CD4-positive, alpha-beta T cell (primary cell): Measurements from ENCODE around the gene ARL15. TPM values are rescaled to one million over a fixed set of nuclear protein-coding genes. Genes with fewer than 3 reads are reported as not detected.
"Not testable (repeated sequence)": the region's sequence is repeated elsewhere in the genome, so short reads cannot be mapped to it uniquely, and the experiment has no call there.

Experiments
- ATAC-seq: fragments of 200-7000 bp; cut with Tn5 transposase; one replicate; pipeline ENCODE4 v1.10.0; 2022; ENCODE audit warnings: mild to moderate bottlenecking; ENCODE audit not compliant: poor library complexity
- CTCF ChIA-PET: fragments of 350-600 bp; sonication (Branson Sonifier 250); formaldehyde crosslinking; loops from one replicate; lab custom pipeline; 2021; ENCODE audit warnings: antibody characterized with exemption, inconsistent platforms; lab: Charles Lee
- POLR2A ChIA-PET: fragments of 350-600 bp; sonication (Branson Sonifier 250); formaldehyde crosslinking; loops from one replicate; lab custom pipeline; 2021; ENCODE audit warnings: antibody characterized with exemption, inconsistent platforms; lab: Charles Lee
- DNase-seq, 14 experiments: peaks; one replicate each; pipeline ENCODE4 v3.0.0-alpha.2; 2013 to 2020; ENCODE audit warnings: mixed read lengths in 2 of 14
- H3K27ac ChIP-seq, 2 donors: one replicate each; pipeline versions ENCODE4 v1.5.1 to v1.7.0; 2013; ENCODE audit warnings: low read length in 2 of 2, low read depth in 1 of 2, mild to moderate bottlenecking in 1 of 2
- H3K27me3 ChIP-seq, 2 experiments: 1 replicate in 1 of 2; 2 replicates in 1 of 2; pipeline versions ENCODE4 v1.6.1 to v1.7.0; 2013; ENCODE audit warnings: low read length in 2 of 2, control low read depth in 1 of 2, mild to moderate bottlenecking in 1 of 2, moderate library complexity in 1 of 2; ENCODE audit not compliant: insufficient read depth in 2 of 2, control insufficient read depth in 1 of 2
- H3K36me3 ChIP-seq: one replicate; pipeline ENCODE4 v1.6.1; 2013; ENCODE audit warnings: low read length, control low read depth; ENCODE audit not compliant: insufficient read depth
- H3K4me1 ChIP-seq: one replicate; pipeline ENCODE4 v1.6.1; 2013; ENCODE audit warnings: low read length, control low read depth; ENCODE audit not compliant: insufficient read depth
- H3K4me3 ChIP-seq: one replicate; pipeline ENCODE4 v1.5.1; 2013; ENCODE audit warnings: mild to moderate bottlenecking, low read length, moderate library complexity
- H3K9me3 ChIP-seq, 2 experiments: 1 replicate in 1 of 2; 2 replicates in 1 of 2; pipeline versions ENCODE4 v1.6.1 to v1.7.0; 2013; ENCODE audit warnings: low read length in 2 of 2, mild to moderate bottlenecking in 2 of 2, control low read depth in 1 of 2, moderate library complexity in 1 of 2; ENCODE audit not compliant: control insufficient read depth in 1 of 2, insufficient read depth in 1 of 2
- H3K27ac Mint-ChIP-seq: one replicate; pipeline ENCODE4 v1.8.0; 2020; ENCODE audit warnings: mixed read lengths
- H3K27me3 Mint-ChIP-seq: one replicate; pipeline ENCODE4 v1.8.0; 2021; ENCODE audit warnings: mixed read lengths
- H3K36me3 Mint-ChIP-seq: one replicate; pipeline ENCODE4 v1.8.0; 2021; ENCODE audit warnings: low read depth, mixed read lengths
- H3K4me1 Mint-ChIP-seq: one replicate; pipeline ENCODE4 v1.8.0; 2021; ENCODE audit warnings: low read depth, mixed read lengths
- H3K4me3 Mint-ChIP-seq: one replicate; pipeline ENCODE4 v1.8.0; 2020; ENCODE audit warnings: mild to moderate bottlenecking, mixed read lengths
- H3K9me3 Mint-ChIP-seq: one replicate; pipeline ENCODE4 v1.8.0; 2020; ENCODE audit warnings: mixed read lengths
- CTCF ChIP-seq: fragments of 200-600 bp; IDR thresholded peaks from one replicate; pipeline ENCODE4 v1.8.0; 2022; ENCODE audit warnings: antibody characterized with exemption, mild to moderate bottlenecking
- intact Hi-C, 2 experiments: fragments of 100-400 bp; cut with DNase I in 1 of 2; cut with micrococcal nuclease in 1 of 2; formaldehyde crosslinking; loops; one replicate each; pipeline versions ENCODE4 v1.15.1 to v1.9.0; 2023 to 2025; cut with DNase I, micrococcal nuclease
- total RNA-seq, 174 experiments: library from RNA in 2 of 174; stranded (reverse) in 2 of 174; gene quantifications; one replicate each; pipeline ENCODE4 v1.2.3 and lab custom pipeline; 2021 to 2026

The ARL15 gene
- total RNA-seq, 2 experiments from 2014 or later: 9.1 to 10.6 TPM

GRCh38 chr5:54066433-54066832, 243.9 kb downstream of the ARL15 start:
- no peak overlapping the region for H3K27ac ChIP-seq
- H3K4me3 ChIP-seq: no peak overlapping the region
- H3K27ac Mint-ChIP-seq: no peak overlapping the region
- ChIA-PET CTCF (no interaction called here), POLR2A (no interaction called here)
- peaks cover 22% of the 10 kb centered on the region for H3K36me3 Mint-ChIP-seq
- no peak for DNase-seq
- no peaks in the 10 kb centered on the region for H3K9me3 Mint-ChIP-seq
- no peak overlapping the region for H3K4me3 Mint-ChIP-seq
- H3K9me3 ChIP-seq: no peaks in the 10 kb centered on the region
- no peaks in the 10 kb centered on the region for H3K4me1 Mint-ChIP-seq
- H3K27me3 ChIP-seq: no peaks in the 10 kb centered on the region
- intact Hi-C loops: no loop called here
- no peaks in the 10 kb centered on the region for H3K27me3 Mint-ChIP-seq
- H3K36me3 ChIP-seq: no peaks in the 10 kb centered on the region
- H3K4me1 ChIP-seq: no peaks in the 10 kb centered on the region
- no peak for ATAC-seq
- no peak for TF ChIP-seq CTCF

GRCh38 chr5:54063817-54064216, 246.6 kb downstream of the ARL15 start:
- no peak overlapping the region for H3K4me3 Mint-ChIP-seq
- no peaks in the 10 kb centered on the region for H3K27me3 Mint-ChIP-seq
- H3K9me3 ChIP-seq: no peaks in the 10 kb centered on the region
- CTCF ChIA-PET: no interaction called here
- no peaks in the 10 kb centered on the region for H3K36me3 ChIP-seq
- DNase-seq (no peak), ATAC-seq (no peak)
- H3K27me3 ChIP-seq: no peaks in the 10 kb centered on the region
- no peaks in the 10 kb centered on the region for H3K4me1 Mint-ChIP-seq
- TF ChIP-seq CTCF: no peak
- H3K27ac Mint-ChIP-seq: no peak overlapping the region
- intact Hi-C loops: no loop called here
- POLR2A ChIA-PET: interaction anchor here (0.6 kb wide), 1 partner anchor 1141 kb away, joined by 4 read pairs; no protein-coding TSS in a partner anchor
- H3K4me3 ChIP-seq: no peak overlapping the region
- H3K36me3 Mint-ChIP-seq: peaks cover 31% of the 10 kb centered on the region
- H3K27ac ChIP-seq: no peak overlapping the region
- H3K9me3 Mint-ChIP-seq: no peaks in the 10 kb centered on the region
- H3K4me1 ChIP-seq: no peaks in the 10 kb centered on the region

- H3K9me3 ChIP-seq: no peaks in the 10 kb centered on the region
- Mint-ChIP-seq H3K27me3 (no peaks in the 10 kb centered on the region), H3K4me3 (no peak overlapping the region), H3K36me3 (peaks cover 32% of the 10 kb centered on the region), H3K27ac (no peak overlapping the region), H3K4me1 (no peaks in the 10 kb centered on the region), H3K9me3 (no peaks in the 10 kb centered on the region)
- no peak overlapping the region for H3K4me3 ChIP-seq
- no peaks in the 10 kb centered on the region for H3K27me3 ChIP-seq
- ChIA-PET CTCF (no interaction called here), POLR2A (no interaction called here)
- ATAC-seq: no peak
- H3K36me3 ChIP-seq: no peaks in the 10 kb centered on the region
- H3K4me1 ChIP-seq: no peaks in the 10 kb centered on the region
- TF ChIP-seq CTCF: no peak
- H3K27ac ChIP-seq: no peak overlapping the region
- intact Hi-C loops: no loop called here
- no peak for DNase-seq
Observed at GRCh38 chr5:54062958-54063357, 247.4 kb downstream of the ARL15 start.

- H3K27me3 Mint-ChIP-seq, H3K27ac ChIP-seq, H3K27ac Mint-ChIP-seq, H3K4me3 ChIP-seq, intact Hi-C loops, H3K4me1 ChIP-seq, H3K4me3 Mint-ChIP-seq, H3K36me3 ChIP-seq, H3K9me3 ChIP-seq, ATAC-seq, DNase-seq, POLR2A ChIA-PET, H3K27me3 ChIP-seq, CTCF ChIA-PET, H3K9me3 Mint-ChIP-seq, H3K4me1 Mint-ChIP-seq: not testable (repeated sequence)
- peaks cover 33% of the 10 kb centered on the region for H3K36me3 Mint-ChIP-seq
Observed at GRCh38 chr5:54060919-54061318, 249.5 kb downstream of the ARL15 start.
